Measurements from ENCODE around the gene POLA1. TPM values are rescaled to one million over a fixed set of nuclear protein-coding genes. Genes with fewer than 3 reads are reported as not detected.
"Not testable (repeated sequence)": the region's sequence is repeated elsewhere in the genome, so short reads cannot be mapped to it uniquely, and the experiment has no call there.

Gene POLA1
- total and polyA plus RNA-seq, 4 donors = 8.8 to 30.8 (median 14.9) TPM

GRCh38 chrX:24858004-24858746 is 164.5 kb downstream of the POLA1 start:
- no peak for DNase-seq (ENCODE audit: low read depth in 4 of 6, low spot score in 6 of 6)
- H3K36me3 ChIP-seq (ENCODE audit: control insufficient read depth, insufficient read depth, low read length) = no peaks in the 10 kb centered on the region
- H3K27me3 ChIP-seq (ENCODE audit: control insufficient read depth, insufficient read depth, low read length) = no peaks in the 10 kb centered on the region
- WGBS (ENCODE audit: insufficient coverage) = 43% methylated on average over 1 of the region's 4 CpGs
- no peaks in the 10 kb centered on the region for H3K9me3 ChIP-seq (ENCODE audit: control insufficient read depth, insufficient read depth, low read length)
- H3K4me1 ChIP-seq (ENCODE audit: control insufficient read depth, insufficient read depth, low read length) = no peaks in the 10 kb centered on the region
- no peak overlapping the region for H3K27ac ChIP-seq (ENCODE audit: low read depth, low read length)
- no peak overlapping the region for H3K4me3 ChIP-seq (ENCODE audit: low read depth, low read length)

- Histone ChIP-seq H3K4me3 (ENCODE audit: low read depth, low read length) (no peak overlapping the region), H3K36me3 (ENCODE audit: control insufficient read depth, insufficient read depth, low read length) (no peaks in the 10 kb centered on the region), H3K27ac (ENCODE audit: low read depth, low read length) (no peak overlapping the region), H3K9me3 (ENCODE audit: control insufficient read depth, insufficient read depth, low read length) (no peaks in the 10 kb centered on the region), H3K27me3 (ENCODE audit: control insufficient read depth, insufficient read depth, low read length) (no peaks in the 10 kb centered on the region), H3K4me1 (ENCODE audit: control insufficient read depth, insufficient read depth, low read length) (no peaks in the 10 kb centered on the region)
- no peak for DNase-seq (ENCODE audit: low read depth in 4 of 6, low spot score in 6 of 6)
- 76% methylated on average over 3 of the region's 4 CpGs for WGBS (ENCODE audit: insufficient coverage)
Observed at GRCh38 chrX:24859211-24859841, 165.6 kb downstream of the POLA1 start.

GRCh38 chrX:24860140-24860539 is 166.4 kb downstream of the POLA1 start:
- H3K27me3 ChIP-seq (ENCODE audit: control insufficient read depth, insufficient read depth, low read length) = peaks cover 2% of the 10 kb centered on the region
- DNase-seq (ENCODE audit: low read depth in 4 of 6, low spot score in 6 of 6) = no peak
- no peaks in the 10 kb centered on the region for H3K36me3 ChIP-seq (ENCODE audit: control insufficient read depth, insufficient read depth, low read length)
- no peak overlapping the region for H3K27ac ChIP-seq (ENCODE audit: low read depth, low read length)
- H3K4me3 ChIP-seq (ENCODE audit: low read depth, low read length) = no peak overlapping the region
- no peaks in the 10 kb centered on the region for H3K9me3 ChIP-seq (ENCODE audit: control insufficient read depth, insufficient read depth, low read length)
- H3K4me1 ChIP-seq (ENCODE audit: control insufficient read depth, insufficient read depth, low read length) = no peaks in the 10 kb centered on the region

GRCh38 chrX:24862343-24862742 is 168.6 kb downstream of the POLA1 start:
- Histone ChIP-seq H3K9me3 (ENCODE audit: control insufficient read depth, insufficient read depth, low read length) (no peaks in the 10 kb centered on the region), H3K27me3 (ENCODE audit: control insufficient read depth, insufficient read depth, low read length) (peaks cover 2% of the 10 kb centered on the region), H3K4me3 (ENCODE audit: low read depth, low read length) (no peak overlapping the region), H3K27ac (ENCODE audit: low read depth, low read length) (no peak overlapping the region), H3K36me3 (ENCODE audit: control insufficient read depth, insufficient read depth, low read length) (no peaks in the 10 kb centered on the region), H3K4me1 (ENCODE audit: control insufficient read depth, insufficient read depth, low read length) (no peaks in the 10 kb centered on the region)
- no peak for DNase-seq (ENCODE audit: low read depth in 4 of 6, low spot score in 6 of 6)
- no CpG with 5 or more reads among the region's 2 CpGs for WGBS (ENCODE audit: insufficient coverage)

- H3K4me3 ChIP-seq (ENCODE audit: low read depth, low read length); H3K4me1 ChIP-seq (ENCODE audit: control insufficient read depth, insufficient read depth, low read length); DNase-seq (ENCODE audit: low read depth in 4 of 6, low spot score in 6 of 6); H3K36me3 ChIP-seq (ENCODE audit: control insufficient read depth, insufficient read depth, low read length); H3K9me3 ChIP-seq (ENCODE audit: control insufficient read depth, insufficient read depth, low read length); H3K27ac ChIP-seq (ENCODE audit: low read depth, low read length); H3K27me3 ChIP-seq (ENCODE audit: control insufficient read depth, insufficient read depth, low read length): not testable (repeated sequence)
- WGBS (ENCODE audit: insufficient coverage) = 80% methylated on average over 1 of the region's 8 CpGs
Observed at GRCh38 chrX:24863779-24864178, 170.1 kb downstream of the POLA1 start.

GRCh38 chrX:24870143-24870542 is 176.4 kb downstream of the POLA1 start:
- Histone ChIP-seq H3K36me3 (ENCODE audit: control insufficient read depth, insufficient read depth, low read length) (no peaks in the 10 kb centered on the region), H3K4me1 (ENCODE audit: control insufficient read depth, insufficient read depth, low read length) (no peaks in the 10 kb centered on the region), H3K9me3 (ENCODE audit: control insufficient read depth, insufficient read depth, low read length) (no peaks in the 10 kb centered on the region), H3K4me3 (ENCODE audit: low read depth, low read length) (no peak overlapping the region), H3K27me3 (ENCODE audit: control insufficient read depth, insufficient read depth, low read length) (no peaks in the 10 kb centered on the region), H3K27ac (ENCODE audit: low read depth, low read length) (no peak overlapping the region)
- WGBS (ENCODE audit: insufficient coverage) = 92% methylated on average over 2 of the region's 3 CpGs
- DNase-seq (ENCODE audit: low read depth in 4 of 6, low spot score in 6 of 6) = no peak

GRCh38 chrX:24874604-24875247 is 181.0 kb downstream of the POLA1 start:
- H3K27me3 ChIP-seq (ENCODE audit: control insufficient read depth, insufficient read depth, low read length) = no peaks in the 10 kb centered on the region
- H3K4me3 ChIP-seq (ENCODE audit: low read depth, low read length) = no peak overlapping the region
- WGBS (ENCODE audit: insufficient coverage) = 74% methylated on average over 2 of the region's 7 CpGs
- H3K9me3 ChIP-seq (ENCODE audit: control insufficient read depth, insufficient read depth, low read length) = no peaks in the 10 kb centered on the region
- no peak overlapping the region for H3K27ac ChIP-seq (ENCODE audit: low read depth, low read length)
- DNase-seq (ENCODE audit: low read depth in 4 of 6, low spot score in 6 of 6) = no peak
- H3K36me3 ChIP-seq (ENCODE audit: control insufficient read depth, insufficient read depth, low read length) = no peaks in the 10 kb centered on the region
- no peaks in the 10 kb centered on the region for H3K4me1 ChIP-seq (ENCODE audit: control insufficient read depth, insufficient read depth, low read length)

- peaks cover 5% of the 10 kb centered on the region for H3K27me3 ChIP-seq (ENCODE audit: control insufficient read depth, insufficient read depth, low read length)
- H3K4me1 ChIP-seq (ENCODE audit: control insufficient read depth, insufficient read depth, low read length) = no peaks in the 10 kb centered on the region
- H3K4me3 ChIP-seq (ENCODE audit: low read depth, low read length) = no peak overlapping the region
- H3K36me3 ChIP-seq (ENCODE audit: control insufficient read depth, insufficient read depth, low read length) = no peaks in the 10 kb centered on the region
- DNase-seq (ENCODE audit: low read depth in 4 of 6, low spot score in 6 of 6) = peak in 2 of 6 donors; percentile 16 to 58
- H3K27ac ChIP-seq (ENCODE audit: low read depth, low read length) = no peak overlapping the region
- no peaks in the 10 kb centered on the region for H3K9me3 ChIP-seq (ENCODE audit: control insufficient read depth, insufficient read depth, low read length)
- 50% methylated on average over 1 of the region's 9 CpGs for WGBS (ENCODE audit: insufficient coverage)
Observed at GRCh38 chrX:24876530-24877287, 183.0 kb downstream of the POLA1 start.

- Histone ChIP-seq H3K27me3 (ENCODE audit: control insufficient read depth, insufficient read depth, low read length) (peaks cover 6% of the 10 kb centered on the region), H3K36me3 (ENCODE audit: control insufficient read depth, insufficient read depth, low read length) (no peaks in the 10 kb centered on the region), H3K4me1 (ENCODE audit: control insufficient read depth, insufficient read depth, low read length) (no peaks in the 10 kb centered on the region), H3K27ac (ENCODE audit: low read depth, low read length) (peak overlapping the region; percentile 48), H3K9me3 (ENCODE audit: control insufficient read depth, insufficient read depth, low read length) (no peaks in the 10 kb centered on the region), H3K4me3 (ENCODE audit: low read depth, low read length) (no peak overlapping the region)
- DNase-seq (ENCODE audit: low read depth in 4 of 6, low spot score in 6 of 6) = peak in 1 of 6 donors; percentile 33
- WGBS (ENCODE audit: insufficient coverage) = 75% methylated on average over 2 of the region's 3 CpGs
Observed at GRCh38 chrX:24877288-24877664, 183.6 kb downstream of the POLA1 start.

Data from spinal cord (tissue), 10 donors.